22Rv1 (cell line): ENCODE measurements around the gene TBCK.
A peak's percentile ranks its signal among the peaks of the same experiment; 100 is the strongest.
"Not testable (repeated sequence)": the region's sequence is repeated elsewhere in the genome, so short reads cannot be mapped to it uniquely, and the experiment has no call there.

Source experiments
- H3K27ac ChIP-seq: fragments of 450-650 bp; 2 replicates; pipeline ENCODE4 v1.5.1; 2017
- CTCF ChIP-seq: fragments of 450-650 bp; IDR thresholded peaks from 2 replicates; pipeline ENCODE4 v1.5.1; 2017; ENCODE audit warnings: mild to moderate bottlenecking
- ZFX ChIP-seq: fragments of 450-650 bp; IDR thresholded peaks from 2 replicates; pipeline ENCODE4 v1.6.1; 2017; ENCODE audit warnings: antibody characterized with exemption, borderline replicate concordance

The TBCK gene

GRCh38 chr4:106336618-106337017, 20.6 kb upstream of the TBCK start:
- no peak overlapping the region for H3K27ac ChIP-seq
- TF ChIP-seq ZFX: no peak
- TF ChIP-seq CTCF: no peak

- TF ChIP-seq CTCF: no peak
- TF ChIP-seq ZFX: no peak
Measured at GRCh38 chr4:106334741-106335470, 18.9 kb upstream of the TBCK start.

GRCh38 chr4:106333186-106333585, 17.2 kb upstream of the TBCK start:
- TF ChIP-seq ZFX (no peak), CTCF (no peak)
- no peak overlapping the region for H3K27ac ChIP-seq

More at GRCh38 chr4:106334741-106335470, 18.9 kb upstream of the TBCK start:
- no peak overlapping the region for H3K27ac ChIP-seq

GRCh38 chr4:106329041-106329618, 13.1 kb upstream of the TBCK start:
- no peak for TF ChIP-seq ZFX
- peak; percentile 79 for TF ChIP-seq CTCF
- no peak overlapping the region for H3K27ac ChIP-seq

- H3K27ac ChIP-seq: no peak overlapping the region
- TF ChIP-seq ZFX: no peak
- TF ChIP-seq CTCF: no peak
Measured at GRCh38 chr4:106325800-106326199, 9.8 kb upstream of the TBCK start.

- no peak overlapping the region for H3K27ac ChIP-seq
Measured at GRCh38 chr4:106323119-106323518, 7.1 kb upstream of the TBCK start.

GRCh38 chr4:106321814-106322213, 5.8 kb upstream of the TBCK start:
- H3K27ac ChIP-seq: not testable (repeated sequence)

More at GRCh38 chr4:106323119-106323518, 7.1 kb upstream of the TBCK start:
- TF ChIP-seq CTCF: no peak
- TF ChIP-seq ZFX: no peak

GRCh38 chr4:106321168-106321567, 5.2 kb upstream of the TBCK start:
- H3K27ac ChIP-seq: not testable (repeated sequence)
